Hindlimb muscle (tissue), 1 donor: ENCODE results near the gene UBE2E2. TPM values are rescaled to one million over a fixed set of nuclear protein-coding genes. Genes with fewer than 3 reads are reported as not detected.

ENCODE experiments used
- DNase-seq: peaks from one replicate; pipeline ENCODE4 v3.0.0-alpha.2; 2013
- polyA plus RNA-seq: library from polyadenylated mRNA; unstranded; fragments of 120-200 nt; gene quantifications from one replicate; pipeline ENCODE4 v1.2.1, GENCODE V29; 2013; ENCODE audit not compliant: insufficient read length

Gene UBE2E2
- polyA plus RNA-seq, 1 donor = 32.0 TPM

DNA sequence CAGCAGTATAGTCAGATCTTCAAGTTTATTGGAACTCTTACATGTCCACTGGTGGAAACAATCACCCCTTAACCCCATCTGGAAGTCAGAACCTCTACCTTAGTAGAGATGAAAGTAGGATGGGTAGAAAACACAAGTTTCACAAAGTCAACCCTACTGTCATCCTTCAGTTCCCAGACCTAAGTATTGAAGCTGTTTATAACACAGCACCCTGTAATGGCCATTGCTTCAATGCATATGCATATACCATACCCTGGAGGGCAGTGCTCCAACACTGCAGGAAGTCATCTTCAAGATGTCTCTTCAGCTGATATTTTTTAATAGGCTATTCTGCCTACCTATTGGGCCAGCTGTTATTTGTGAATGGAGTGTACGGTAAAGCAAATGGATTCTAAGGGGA is 241.3 kb downstream of the UBE2E2 start:
- no peak for DNase-seq

DNA sequence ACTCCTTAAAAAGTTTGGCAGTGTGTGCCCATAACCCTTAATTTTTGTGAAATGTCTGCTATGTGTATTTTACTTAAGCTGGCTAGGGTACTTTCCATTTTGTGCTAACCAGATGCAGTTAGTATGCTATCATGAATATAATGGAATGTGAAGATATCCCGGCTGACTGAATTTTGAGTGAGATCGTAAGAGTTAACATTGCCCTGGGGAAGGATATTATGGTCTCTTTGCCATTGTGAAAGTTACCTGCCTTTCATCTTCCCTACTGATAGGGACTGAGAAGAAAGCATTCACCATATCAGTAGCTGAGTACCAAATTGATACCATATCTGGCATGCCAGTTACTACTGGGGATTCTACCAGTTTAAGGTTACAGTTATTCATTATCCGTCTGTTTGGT is 243.2 kb downstream of the UBE2E2 start:
- no peak for DNase-seq

DNA sequence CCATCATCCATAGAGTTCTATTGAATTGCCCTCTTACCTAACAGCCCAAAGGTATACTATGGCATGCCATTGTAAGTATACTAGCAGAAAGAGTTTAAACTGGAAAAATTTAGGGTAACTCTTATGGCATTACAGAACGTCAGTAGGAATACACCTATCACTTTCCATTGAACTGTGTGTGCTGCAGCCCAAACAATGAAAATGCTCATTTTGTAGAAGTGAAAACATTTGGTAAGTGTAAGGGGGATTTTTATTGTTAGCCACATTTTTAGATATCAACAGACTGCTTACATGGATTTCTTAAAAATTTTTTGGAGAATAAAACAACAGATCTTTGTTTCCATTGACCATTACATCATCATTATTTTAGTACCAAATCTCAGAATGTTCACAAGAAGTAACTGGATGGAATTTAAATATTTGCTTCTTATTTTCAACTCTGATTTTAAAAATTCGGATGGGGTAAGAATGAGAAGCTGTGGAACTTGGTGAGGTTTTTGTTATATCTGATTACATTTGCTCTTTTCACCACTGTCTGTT is 245.9 kb downstream of the UBE2E2 start:
- no peak for DNase-seq

DNA sequence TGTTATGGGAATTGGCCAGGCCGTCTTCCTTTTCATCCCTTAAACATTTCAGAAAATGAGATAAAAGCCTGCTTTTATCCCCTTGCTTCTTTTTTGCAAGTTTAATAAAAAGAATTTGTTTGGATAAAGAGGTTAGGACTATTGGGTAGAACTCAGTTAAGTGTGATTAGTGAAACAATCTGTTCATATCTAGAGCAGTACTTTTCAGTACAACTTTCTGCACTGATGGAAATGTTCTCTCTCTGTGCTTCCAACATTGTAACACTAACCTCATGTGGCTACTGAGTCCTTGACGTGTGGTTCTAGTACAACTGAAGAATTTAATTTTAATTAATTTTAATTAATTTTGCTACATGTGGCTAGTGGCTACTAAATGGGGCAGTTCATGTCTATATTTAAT is 246.9 kb downstream of the UBE2E2 start:
- no peak for DNase-seq

DNA sequence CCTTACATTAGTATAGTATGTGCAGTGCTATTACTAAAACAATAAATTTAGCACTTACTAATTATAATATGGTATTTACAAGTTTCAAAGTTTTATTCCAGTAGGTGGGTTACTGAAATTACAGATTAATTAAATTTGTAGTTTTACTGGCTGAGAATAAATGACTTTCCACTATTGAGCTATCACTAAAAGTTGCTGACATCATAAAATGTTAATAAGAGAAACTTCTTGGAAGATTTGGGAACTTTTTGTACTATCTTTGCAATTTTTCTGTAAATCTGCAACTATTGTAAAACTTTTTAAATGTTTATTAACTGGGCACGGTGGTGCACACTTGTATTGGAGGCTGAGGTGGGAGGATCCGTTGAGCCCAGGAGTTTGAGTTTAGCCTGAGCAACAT is 247.7 kb downstream of the UBE2E2 start:
- DNase-seq = no peak

DNA sequence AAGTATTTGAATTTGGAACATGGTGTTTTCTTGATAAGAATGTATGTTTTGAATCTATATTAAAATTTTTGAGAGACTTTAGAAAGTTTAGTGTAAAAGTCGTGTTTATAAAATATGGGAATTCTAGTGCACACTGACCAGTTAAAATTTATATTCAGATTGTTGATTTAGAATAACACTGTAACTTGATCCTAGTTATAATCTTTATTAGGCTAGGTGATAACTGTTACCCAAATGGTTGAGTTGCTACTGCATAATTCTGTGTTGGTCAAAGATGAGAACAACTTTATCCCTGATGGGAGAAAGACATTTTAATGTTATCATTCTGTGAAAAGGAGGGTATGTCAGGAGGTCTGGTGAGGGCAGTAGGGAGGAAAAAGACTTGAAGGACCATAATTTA is 249.3 kb downstream of the UBE2E2 start:
- no peak for DNase-seq

DNA sequence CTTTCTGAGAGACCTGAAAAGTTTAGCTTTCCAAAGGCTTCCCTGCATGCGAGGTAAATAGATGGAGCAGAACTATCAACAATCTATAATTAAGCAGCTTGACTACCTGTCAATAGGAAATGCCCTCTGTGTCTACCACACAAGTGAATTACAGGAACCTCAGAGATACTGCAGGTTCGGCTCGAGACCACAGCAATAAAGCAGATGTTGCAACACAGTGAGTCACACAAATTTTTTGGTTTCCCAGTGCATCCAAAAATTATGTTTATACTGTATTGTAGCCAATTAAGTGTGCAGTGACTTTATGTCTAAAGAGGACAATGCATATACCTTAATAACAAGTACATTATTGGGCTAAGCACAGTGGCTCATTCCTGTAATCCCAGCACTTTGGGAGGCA is 252.0 kb downstream of the UBE2E2 start:
- DNase-seq = no peak

DNA sequence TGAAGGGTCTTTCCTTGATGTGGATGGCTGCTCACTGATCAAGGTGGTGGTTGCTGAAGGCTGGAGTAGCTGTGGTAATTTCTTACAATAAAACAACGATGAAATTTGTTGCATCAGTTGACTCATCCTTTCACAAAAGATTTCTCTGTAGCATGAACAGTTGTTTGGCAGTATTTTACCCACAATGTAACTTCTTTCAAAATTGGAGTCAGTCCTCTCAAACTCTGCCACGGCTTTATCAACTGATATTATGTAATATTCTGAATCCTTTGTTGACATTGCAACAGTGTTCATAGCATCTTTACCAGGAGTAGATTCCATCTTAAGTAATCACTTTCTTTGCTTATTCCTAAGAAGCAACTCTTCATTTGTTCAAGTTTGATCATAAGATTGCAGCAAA is 252.6 kb downstream of the UBE2E2 start:
- DNase-seq = no peak

DNA sequence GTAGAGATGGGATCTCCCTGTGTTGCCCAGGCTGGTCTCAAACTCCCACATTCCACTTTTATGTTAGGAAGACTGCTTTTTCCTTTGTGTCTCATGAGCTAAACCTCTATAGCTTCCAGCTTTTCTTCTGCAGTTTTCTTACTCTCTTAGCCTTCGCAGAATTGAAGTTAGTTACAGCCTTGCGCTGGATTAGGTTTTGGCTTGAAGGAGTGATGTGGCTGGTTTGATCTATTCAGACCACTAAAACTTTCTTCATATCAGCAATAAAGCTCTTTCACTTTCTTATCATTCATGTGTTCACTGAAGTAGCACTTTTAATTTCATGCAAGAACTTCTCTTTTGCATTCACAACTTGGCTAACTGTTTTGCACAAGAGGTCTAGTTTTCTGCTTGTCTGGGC is 254.6 kb downstream of the UBE2E2 start:
- DNase-seq = no peak

DNA sequence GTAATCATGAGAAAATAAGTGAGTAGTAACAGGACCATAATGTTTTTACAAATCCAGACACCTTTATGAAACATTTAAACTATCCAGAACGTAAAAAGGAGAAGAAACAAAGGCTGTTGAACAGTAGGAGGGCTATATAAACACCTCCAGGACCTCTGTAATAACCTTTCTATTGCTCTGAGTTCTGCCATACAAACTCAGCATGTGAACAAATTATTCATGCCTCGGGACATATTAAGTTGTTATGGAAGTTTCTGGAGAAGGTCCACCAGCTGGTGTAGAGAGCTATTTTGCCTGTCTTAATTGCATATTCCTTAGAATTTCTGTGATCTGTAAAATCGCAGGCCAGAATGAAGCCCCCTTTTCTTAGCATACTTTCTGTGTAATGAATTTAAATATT is 256.3 kb downstream of the UBE2E2 start:
- DNase-seq = no peak

DNA sequence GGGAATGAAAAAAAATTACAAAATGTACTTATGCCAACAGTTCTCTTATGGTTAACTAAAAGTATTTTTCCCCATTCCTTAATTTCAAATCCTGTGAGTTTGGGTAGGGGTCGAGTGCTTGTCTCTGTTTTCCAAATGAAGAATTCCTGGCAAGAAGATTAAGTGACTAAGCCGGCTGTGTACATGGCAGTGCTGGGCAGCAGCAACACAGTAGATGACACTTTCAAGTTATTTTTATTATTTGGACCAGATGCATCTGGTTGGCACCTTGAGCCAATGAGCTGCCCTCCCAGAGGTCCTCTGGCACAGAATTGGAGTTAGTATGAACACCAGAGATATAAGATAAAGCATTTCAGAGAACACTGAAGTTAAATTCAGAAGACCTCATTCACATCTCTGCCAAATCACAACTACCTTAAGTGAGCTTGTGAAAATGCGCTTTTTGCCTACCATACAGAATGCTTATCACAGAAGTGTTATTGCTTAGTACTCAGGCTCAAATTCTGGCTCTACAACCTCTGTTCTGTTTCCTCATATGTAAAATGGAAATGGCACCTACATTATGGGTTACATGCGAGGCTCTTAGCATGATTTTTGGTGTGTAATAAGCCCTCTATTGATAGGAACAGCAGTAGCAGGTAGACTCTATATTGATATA is 256.9 kb downstream of the UBE2E2 start:
- no peak for DNase-seq

DNA sequence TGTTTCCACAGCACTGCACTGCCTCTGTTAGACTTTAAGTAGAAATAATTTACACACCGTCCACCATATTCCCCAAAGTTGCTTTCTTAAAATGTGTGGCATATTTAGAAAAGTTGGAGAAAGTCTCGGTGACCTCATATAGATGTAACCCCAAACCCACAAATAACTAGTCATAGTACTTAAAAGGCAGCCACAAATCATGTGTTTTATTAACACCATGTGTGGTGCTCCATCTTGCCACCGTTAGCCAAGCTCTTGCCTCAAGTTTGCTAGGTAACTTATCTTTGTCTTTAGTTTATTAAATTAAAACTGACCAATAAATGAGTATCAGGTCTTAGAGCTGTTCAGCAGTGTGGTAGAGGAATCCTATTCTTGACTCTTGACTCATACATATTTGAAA is 257.9 kb downstream of the UBE2E2 start:
- no peak for DNase-seq

DNA sequence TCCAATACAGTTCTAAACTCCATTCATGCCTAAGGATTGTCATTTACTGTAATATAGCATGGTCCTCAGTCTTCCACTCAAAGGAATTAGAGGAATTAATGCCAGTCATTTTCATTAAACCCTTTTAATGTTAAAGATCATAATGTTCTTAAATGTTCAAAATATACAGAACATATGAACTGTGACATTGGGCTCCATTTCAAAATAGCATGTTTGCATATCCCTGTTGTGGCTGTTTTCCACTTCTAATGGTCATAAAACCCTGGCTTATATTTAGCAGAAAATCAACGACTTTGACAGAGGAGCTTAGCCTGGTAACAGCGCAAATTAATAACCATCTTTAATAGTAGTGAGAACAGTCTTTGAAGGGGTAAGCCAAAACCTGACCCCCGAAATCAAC is 260.7 kb downstream of the UBE2E2 start:
- DNase-seq = no peak

DNA sequence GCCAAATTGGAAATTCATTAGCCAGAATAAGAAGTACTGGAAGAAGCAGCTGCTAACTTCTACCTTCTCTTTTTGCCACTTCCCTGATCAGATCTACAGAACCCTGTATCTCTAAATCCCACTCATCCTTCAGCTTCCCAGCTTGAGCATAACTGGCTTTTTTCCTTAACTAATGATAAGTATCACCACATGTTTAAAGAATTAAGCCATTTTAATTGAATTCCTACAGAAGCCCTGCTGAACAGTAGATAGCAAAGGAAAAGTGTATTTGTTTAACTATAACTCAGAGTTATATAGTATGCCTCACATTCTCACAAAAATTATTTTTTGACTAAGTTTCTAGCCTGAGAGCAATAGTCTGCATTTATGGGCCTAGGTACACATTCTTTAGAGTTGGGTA is 262.4 kb downstream of the UBE2E2 start:
- no peak for DNase-seq

DNA sequence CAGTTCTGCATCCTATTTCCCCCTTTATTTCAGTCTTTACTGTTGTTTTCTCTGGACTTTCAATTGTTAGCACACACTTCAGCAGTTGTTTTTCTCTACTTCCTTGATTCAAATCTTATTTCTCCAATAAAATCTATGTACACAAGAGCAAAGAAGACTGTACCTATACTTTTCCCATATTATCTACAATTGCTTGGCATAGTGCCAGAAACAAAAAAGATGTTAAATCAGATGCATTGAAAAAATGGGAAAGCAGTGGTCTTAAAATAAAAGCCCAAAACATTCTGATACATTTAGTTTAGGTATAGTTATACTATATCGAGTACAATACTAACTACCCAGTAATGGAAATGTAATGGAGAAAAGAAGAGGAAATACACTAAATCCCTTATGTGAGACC is 265.1 kb downstream of the UBE2E2 start:
- no peak for DNase-seq

DNA sequence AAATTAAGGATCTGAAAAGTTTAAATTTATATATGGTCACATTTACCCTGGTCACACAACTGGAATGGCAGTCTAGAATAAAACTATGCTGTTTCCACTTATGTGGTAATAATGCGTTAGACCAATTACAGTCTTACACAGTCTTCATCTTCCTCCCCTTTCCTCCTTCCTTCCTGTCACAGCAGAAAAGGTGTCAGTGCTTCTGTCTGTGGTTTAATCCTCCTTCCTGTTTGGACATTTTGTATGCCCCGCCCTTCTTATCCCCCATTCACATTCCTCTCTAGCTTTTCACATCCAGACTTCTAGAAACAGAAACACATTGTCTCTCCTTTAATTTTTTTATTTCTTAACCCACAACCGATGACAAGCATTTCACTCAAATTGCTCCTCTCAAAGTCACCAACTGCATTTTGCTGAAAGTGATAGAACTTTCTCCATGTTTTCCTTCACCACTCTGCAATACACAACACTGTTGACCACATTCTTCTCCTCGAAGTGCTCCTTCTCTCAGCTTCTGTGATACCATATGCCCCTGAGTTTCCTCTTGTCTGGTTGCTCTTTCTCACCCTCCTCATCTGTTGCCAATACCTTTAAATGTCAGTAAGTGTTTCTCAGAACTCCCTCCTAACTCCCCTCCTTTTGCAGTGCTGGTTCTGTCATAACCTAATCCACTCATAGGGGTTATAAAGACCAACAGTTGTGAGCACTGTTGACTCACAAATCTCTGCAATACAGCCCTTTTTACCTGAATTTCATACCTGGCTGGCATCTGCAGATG is 271.6 kb downstream of the UBE2E2 start:
- no peak for DNase-seq

DNA sequence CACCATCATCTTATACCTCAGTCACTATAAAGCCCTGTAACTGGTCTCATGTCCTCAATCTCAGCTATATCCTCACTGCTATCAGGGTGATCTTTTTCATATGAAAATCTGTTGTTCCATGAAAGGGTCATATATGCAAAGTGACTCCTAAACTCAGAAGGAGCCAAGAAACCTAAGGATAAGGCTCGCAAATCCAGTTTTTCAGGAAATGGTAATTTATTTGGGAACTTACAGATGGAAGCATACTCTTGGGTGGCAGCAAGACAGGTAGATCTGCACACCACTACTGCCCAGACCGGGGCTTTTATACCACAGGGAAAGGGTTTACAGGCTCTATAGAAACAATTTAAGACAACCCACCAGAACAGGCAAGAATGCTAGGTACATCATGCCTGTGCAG is 272.3 kb downstream of the UBE2E2 start:
- DNase-seq = no peak

DNA sequence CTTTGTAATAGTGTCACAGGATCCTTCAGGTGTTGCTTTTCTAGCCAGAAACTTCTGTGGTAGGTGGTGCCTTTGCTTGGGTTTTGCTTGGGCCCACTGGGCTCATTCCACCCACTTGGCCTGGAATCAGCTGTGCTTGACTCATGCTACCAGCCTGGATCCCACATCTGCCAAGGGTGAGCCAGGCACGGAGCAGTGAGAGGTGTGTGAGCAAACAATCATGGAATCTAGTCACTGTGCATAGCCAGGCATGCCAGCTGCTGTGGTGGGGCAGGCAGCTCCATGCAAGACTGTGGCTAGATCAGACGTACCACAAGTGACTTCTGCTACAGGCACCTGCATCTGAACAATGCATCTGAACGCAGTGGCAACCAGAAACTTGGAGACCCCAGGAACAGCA is 275.9 kb downstream of the UBE2E2 start:
- DNase-seq = no peak

DNA sequence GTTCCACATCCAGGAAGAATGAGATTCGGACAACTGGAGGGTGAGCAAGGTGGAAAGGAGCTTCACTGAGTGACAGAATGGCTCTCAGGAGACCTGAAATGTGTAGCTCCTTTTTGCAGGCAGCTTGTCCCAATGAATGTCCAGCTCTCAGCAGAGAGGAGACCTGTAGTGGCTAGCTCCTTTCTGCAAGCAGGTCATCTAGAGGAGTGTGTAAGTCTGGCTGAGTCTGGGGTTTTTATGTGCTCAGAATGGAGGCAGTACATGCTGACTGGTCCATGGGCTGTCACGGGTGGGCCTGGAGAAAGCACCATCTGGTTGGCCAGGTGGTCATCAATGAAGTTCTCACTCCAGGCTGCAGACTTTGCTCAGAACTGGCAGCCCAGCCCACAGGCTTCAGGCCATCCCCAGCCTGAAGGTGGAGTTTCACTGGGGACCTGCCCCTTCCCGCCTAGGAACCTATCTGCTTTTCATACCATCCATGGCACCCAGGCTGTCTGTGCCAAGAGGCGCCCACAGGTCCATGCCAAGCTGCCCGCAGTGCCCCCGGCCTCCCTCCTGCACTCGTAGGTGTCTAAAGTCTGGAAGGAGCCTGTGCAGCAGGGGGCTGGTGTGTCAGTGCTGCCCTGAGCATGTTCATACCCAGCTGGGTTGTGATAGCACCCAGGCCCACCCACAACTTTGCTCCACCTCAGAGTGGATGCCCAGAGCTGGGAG is 276.6 kb downstream of the UBE2E2 start:
- DNase-seq = no peak

DNA sequence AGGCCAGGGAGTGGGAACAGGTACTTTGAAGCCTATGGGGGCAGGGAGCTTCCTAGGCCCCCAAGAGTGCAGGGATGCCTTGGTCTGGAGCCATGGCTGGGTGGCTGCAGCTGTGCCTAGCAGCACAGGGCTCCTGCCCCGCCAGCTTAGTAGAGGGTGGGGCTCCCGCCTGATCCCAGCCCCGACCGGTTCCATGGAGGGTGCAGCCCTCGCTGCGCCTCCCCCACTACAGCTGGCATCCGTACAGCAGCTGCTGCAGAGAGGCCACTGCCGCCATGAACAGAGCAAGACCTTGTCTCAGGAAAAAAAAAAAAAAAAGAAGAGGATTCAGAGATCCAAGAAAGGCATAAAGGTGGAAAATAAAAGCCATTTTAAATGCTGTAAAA is 277.2 kb downstream of the UBE2E2 start:
- no peak for DNase-seq

DNA sequence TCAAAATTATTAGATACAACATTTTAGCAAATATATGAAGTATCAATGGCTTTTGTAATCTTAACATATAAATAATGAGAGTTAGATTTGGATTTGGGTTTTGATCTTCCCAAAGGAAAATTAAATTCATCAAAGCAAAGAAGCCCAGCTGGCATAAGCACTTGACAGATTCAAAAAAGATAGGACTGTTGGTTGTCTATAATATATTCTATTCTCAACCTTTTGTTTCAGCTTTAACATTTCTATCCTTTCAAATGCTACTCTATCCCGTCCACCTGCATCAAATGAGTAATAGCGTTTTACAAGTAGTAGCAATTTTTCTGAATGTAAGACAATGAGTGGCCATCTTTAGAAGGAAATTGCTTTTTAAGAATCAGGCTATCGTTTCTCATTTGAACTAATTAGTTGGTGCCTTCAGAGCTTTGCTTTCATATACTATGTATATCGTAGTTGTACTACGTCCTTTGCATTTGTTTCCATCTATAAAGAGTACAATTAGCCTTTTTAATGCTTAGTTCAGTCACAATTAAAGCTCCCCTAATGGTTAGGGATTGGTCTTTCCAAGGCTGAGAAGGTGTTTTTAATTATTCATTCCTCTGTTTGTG is 278.0 kb downstream of the UBE2E2 start:
- DNase-seq = no peak

DNA sequence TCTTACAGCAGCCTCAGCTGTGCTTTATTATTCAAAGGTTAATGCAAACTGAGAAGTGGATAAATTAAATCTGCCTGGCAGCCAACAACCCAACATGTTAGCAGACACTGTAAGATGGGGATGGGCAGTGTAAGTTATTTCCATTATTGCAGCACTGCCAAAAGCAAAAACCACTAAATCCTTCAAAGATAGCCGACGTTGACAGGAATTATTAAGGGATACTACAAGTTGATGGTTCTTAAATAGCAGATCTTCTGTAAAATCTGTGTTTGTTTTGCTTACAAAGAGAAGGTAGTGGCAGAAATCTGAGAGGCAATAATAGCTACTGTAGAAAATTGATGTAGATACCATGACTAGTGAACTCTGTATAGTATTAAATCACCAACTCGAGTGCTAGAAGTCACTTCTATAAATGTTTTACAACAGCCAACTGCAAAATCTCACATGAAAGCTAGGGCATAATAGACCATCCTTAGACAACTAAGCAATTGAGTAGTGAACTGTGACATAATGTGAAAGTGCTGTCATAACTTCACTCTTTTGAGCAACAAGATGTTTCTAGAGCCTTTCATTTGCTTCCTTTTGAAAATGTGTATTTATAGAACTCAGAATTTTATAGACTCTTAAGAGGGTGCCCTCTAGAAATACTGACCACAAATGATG is 278.6 kb downstream of the UBE2E2 start:
- no peak for DNase-seq

DNA sequence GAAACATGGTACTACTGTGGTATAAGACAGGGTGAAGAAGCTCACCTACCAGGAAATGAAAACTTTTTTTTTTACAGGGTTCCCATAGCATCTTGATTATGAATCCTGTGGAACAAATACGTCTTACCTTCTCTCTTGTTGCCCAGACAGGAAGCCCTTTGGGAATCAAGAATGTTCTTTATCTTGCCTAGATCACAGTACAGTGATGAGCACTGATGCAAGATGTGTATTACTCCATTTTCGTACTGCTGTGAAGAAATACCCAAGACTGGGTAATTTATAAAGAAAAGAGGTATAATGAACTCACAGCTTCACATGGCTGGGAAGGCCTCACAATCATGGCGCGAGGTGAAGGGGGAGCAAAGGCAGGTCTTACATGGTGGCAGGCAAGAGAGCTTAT is 281.3 kb downstream of the UBE2E2 start:
- DNase-seq = no peak
